Amygdala (tissue), 56 donors: Measurements from ENCODE around the gene B3GAT2.
"Not testable (repeated sequence)": the region's sequence is repeated elsewhere in the genome, so short reads cannot be mapped to it uniquely, and the experiment has no call there.

Experiments
- DNase-seq, 56 donors: peaks; one replicate each; lab custom pipeline; 2025; lab: John Stamatoyannopoulos, UW

The B3GAT2 gene

DNA sequence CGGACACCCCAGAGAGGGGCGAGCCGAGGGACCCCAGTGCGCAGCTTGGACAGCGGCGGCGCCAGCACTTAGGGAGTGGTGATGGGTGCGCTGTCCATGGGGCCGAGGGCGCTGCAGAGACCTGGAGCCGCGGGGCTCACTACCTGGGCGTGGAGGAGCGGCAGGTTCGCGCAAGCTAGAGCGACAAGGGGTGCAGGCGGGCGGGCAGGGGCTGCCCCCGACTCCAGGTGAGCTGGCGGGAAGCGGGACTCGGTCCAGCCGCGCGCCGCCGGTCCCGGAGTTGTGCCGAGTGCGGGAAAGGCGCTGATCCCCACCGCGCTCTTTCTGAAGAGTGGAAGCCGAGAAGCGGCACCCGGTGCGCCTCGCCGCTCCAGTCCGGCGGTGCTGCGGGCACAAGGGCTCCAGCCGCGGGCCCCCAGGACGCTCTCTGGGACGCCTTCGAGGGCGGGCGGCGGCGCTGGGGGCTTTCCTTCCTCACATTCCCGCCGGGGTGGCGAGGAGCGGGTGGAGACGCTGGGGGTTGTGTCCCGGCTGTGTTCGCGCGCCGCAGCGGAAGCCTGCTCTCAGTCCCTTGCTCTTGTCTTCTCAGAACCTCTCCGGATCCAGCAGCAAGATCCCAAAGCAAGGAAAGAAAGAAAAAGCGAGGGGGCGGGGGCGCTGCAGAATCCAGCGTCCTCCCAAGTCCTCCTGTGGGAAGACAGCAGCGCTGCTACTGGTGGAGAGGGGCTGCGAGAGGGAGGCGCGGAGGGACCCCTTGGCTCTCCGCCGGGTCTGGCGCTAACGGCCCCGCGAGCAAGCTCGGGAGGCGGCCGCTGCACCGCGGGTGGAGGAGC lies at the start of gene B3GAT2:
Gene B3GAT2, minus strand, starts transcription at position 610 of the 833 bp plus-strand sequence. CDS start 631 bp downstream, outside the sequence.
- DNase-seq = peak in 36 of 56 donors; percentile 3 to 51 (median 24)

DNA sequence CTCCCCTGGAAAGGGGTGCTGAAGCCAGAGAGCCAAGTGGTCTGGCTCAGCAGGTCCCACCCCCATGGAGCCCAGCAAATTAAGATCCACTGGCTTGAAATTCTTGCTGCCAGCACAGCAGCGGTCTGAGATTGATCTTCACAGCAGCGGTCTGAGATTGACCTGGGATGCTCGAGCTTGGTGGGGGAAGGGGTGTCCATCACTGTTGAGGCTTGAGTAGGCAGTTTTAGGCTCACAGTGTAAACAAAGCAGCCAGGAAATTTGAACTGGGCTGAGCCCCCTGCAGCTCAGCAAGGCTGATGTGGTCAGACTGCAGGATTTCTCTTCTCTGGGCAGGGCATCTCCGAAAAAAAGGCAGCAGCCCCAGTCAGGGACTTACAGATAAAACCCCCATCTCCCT lies 41.3 kb upstream of the B3GAT2 start:
- DNase-seq = no peak

GRCh38 chr6:70997379-70997778 lies 40.5 kb upstream of the B3GAT2 start:
- DNase-seq = no peak

GRCh38 chr6:70996106-70996505 lies 39.2 kb upstream of the B3GAT2 start:
- no peak for DNase-seq

DNA sequence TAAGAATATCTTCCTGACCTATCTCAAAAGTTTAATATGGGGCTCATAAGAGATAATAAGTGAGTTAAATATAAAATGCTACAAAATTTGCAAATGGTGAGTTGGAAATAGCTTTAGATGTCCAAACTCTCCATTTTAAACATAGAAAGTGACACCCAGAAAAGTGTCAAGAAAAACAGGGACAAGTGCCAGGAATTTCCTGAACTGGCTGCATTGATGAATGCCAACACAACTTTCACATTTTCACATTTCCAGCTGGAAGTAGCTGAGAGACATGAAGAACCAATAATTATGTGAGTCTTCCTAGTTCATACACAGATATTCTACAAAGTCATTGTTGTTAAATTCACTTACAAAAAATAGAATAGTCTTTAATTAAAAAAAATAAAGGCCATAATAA lies 38.6 kb upstream of the B3GAT2 start:
- DNase-seq = no peak

- DNase-seq = no peak
These were observed 34.4 kb upstream of the B3GAT2 start for GRCh38 chr6:70991253-70991652.

GRCh38 chr6:70985156-70985555 lies 28.3 kb upstream of the B3GAT2 start:
- DNase-seq = no peak

GRCh38 chr6:70982747-70983146 lies 25.9 kb upstream of the B3GAT2 start:
- no peak for DNase-seq

GRCh38 chr6:70980727-70981126 lies 23.9 kb upstream of the B3GAT2 start:
- no peak for DNase-seq

DNA sequence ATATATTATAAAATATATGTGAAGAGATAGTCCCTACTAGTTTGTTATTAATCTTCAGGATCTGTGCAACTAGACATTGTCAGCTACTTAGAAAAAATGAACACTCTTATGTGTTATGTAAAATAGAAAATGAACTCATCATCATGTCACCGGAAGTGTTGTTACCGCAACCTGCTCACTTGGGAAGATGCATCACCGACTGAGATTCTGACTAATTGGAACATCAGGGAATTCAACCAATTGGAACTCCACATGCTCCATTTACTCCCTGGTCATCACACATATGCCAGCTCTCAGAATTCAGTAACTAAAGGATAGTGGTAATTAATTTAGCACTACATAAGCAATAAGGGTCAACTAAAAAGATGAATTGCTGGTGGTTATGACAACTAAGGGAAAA lies 16.7 kb upstream of the B3GAT2 start:
- DNase-seq = no peak

DNA sequence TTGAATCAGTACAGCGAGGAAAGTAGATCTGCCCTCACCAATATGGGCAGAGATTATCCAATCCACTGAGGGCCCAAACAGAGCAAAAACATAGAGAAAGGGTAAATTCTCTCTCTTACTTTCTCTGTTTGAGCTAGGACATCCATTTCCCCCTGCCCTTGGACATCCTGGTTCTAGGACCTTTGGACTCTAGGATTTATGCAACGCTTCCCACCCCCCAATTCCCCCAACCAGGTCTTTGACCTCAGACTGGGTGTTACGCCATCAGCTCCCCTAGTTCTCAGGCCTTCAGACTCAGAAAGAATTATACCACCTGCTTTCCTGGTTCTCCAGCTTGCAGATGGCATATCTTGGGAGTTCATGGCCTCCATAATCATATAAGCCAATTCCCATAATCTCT lies 10.2 kb upstream of the B3GAT2 start:
- DNase-seq = no peak

DNA sequence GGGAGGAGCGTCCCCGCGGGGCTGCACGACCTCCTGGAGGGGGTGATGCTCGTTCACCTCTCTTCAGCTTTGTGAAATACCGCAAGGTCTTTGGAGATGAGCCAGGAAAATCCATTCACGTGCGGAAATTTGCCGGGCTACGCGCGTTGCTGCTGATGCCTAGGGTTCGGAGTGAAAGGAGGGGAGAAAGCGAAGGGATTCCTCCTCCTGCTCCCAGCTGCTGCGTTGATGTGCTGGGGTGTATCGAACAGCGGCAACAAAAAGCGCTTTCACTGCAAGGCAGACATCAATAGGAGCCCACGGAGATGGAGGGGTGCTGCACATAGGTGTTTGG lies 391 bp upstream of the B3GAT2 start:
- DNase-seq = peak in 2 of 56 donors; percentile 34 to 51

GRCh38 chr6:70956191-70956450 lies 739 bp downstream of the B3GAT2 start:
- peak in 1 of 56 donors; percentile 46 for DNase-seq

GRCh38 chr6:70955441-70956190 lies 1.2 kb downstream of the B3GAT2 start:
- DNase-seq = peak in 54 of 56 donors; percentile 7 to 86 (median 58)

DNA sequence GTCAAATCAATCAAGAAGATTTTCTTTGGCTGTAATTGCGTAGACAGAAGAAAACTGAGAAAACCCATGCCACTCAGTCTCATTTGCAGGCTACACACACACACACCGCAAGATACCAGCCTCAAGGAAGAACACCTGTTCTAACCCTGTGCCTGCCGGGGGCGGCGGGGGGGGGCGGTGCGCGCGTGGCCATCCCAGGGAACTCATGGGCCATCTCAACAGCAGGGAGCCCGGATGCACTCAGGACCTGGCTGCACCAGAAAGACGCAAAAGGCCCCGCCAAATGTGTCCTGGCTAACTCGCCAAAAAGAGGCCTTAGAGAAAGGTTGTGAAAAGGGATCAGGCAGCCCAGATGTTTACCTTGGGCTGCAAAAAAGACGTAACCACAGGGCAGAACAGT lies 2.1 kb downstream of the B3GAT2 start:
- DNase-seq = peak in 3 of 56 donors; percentile 3 to 6 (median 4)

DNA sequence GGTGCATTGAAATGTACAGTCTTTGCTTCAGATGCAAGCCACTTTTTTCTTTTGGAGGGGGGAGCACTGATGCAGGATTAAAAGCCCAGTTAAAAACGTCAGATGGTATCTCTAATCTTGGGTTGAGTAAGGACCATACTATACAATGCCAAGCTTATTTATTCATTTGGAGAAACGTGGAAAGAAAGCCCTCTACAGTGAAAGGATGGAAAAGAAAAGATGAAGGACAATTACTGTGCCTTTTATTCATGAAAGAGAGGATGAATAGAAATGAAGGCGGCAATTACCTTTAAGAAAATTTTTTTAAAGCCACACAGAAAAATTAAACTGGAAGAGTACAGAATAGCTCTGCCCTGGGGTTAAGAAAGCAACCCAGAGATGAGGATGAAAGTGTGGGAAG lies 2.7 kb downstream of the B3GAT2 start:
- DNase-seq = no peak

DNA sequence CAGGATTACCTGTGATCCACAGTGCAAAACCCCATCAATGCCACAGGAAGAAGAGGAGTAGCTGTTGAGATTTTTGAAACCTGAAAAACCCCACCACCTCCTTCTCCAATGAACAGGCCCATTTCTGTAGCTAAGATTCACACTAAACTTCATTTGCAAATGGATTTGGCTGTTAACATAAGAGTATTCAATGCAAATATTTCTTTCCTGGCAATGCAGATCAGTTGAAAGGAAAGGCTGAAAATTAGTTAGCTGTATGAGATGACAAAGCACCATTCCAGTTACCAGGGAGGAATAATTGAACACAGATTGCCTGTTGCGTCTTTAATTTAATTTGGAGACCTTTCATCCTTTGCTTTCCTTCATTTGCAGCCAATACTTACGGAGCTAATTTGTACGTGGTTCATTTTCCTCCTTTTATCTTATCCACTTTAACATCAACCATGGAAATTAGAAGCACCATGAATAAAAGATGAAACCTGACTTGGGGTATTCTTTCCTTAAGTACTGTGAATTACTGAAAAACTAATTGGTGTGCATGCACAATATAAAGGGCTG lies 4.2 kb downstream of the B3GAT2 start:
- no peak for DNase-seq

DNA sequence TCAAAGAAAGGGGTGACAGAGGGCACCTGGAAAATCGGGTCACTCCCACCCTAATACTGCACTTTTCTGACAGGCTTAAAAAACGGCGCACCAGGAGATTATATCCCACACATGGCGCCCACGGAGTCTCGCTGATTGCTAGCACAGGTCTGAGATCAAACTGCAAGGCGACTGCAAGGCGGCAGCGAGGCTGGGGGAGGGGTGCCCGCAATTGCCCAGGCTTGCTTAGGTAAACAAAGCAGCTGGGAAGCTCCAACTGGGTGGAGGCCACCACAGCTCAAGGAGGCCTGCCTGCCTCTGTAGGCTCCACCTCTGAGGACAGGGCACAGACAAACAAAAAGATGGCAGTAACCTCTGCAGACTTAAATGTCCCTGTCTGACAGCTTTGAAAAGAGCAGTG lies 12.5 kb downstream of the B3GAT2 start:
- DNase-seq = not testable (repeated sequence)

GRCh38 chr6:70933853-70934252 lies 23.0 kb downstream of the B3GAT2 start:
- DNase-seq = no peak

- no peak for DNase-seq
These were observed 51.1 kb downstream of the B3GAT2 start for GRCh38 chr6:70905742-70906141.

- DNase-seq = no peak
These were observed 53.0 kb downstream of the B3GAT2 start for GRCh38 chr6:70903665-70904452.
